ENCODE measurements around the gene BCAR3. TPM values are rescaled to one million over a fixed set of nuclear protein-coding genes. Genes with fewer than 3 reads are reported as not detected.
"Not testable (repeated sequence)": the region's sequence is repeated elsewhere in the genome, so short reads cannot be mapped to it uniquely, and the experiment has no call there.

BCAR3 gene
- polyA plus RNA-seq, 1 donor = 14.1 TPM

GRCh38 chr1:93668951-93669350, 12.7 kb downstream of the BCAR3 start:
- no peak for DNase-seq (ENCODE audit: low read depth)

- DNase-seq (ENCODE audit: low read depth) = no peak
Observed at GRCh38 chr1:93668121-93668520, 13.5 kb downstream of the BCAR3 start.

GRCh38 chr1:93667642-93668041, 14.0 kb downstream of the BCAR3 start:
- no peak for DNase-seq (ENCODE audit: low read depth)

- no peak for DNase-seq (ENCODE audit: low read depth)
Observed at GRCh38 chr1:93666613-93667384, 14.8 kb downstream of the BCAR3 start.

- no peak for DNase-seq (ENCODE audit: low read depth)
Observed at GRCh38 chr1:93665015-93665414, 16.6 kb downstream of the BCAR3 start.

- no peak for DNase-seq (ENCODE audit: low read depth)
Observed at GRCh38 chr1:93663208-93663614, 18.4 kb downstream of the BCAR3 start.

- no peak for DNase-seq (ENCODE audit: low read depth)
Observed at GRCh38 chr1:93662481-93663207, 19.0 kb downstream of the BCAR3 start.

GRCh38 chr1:93661829-93662474, 19.7 kb downstream of the BCAR3 start:
- DNase-seq (ENCODE audit: low read depth) = no peak

GRCh38 chr1:93661341-93661740, 20.3 kb downstream of the BCAR3 start:
- not testable (repeated sequence) for DNase-seq (ENCODE audit: low read depth)

- DNase-seq (ENCODE audit: low read depth) = no peak
Observed at GRCh38 chr1:93659822-93660503, 21.7 kb downstream of the BCAR3 start.

- no peak for DNase-seq (ENCODE audit: low read depth)
Observed at GRCh38 chr1:93658188-93658587, 23.4 kb downstream of the BCAR3 start.

- DNase-seq (ENCODE audit: low read depth) = no peak
Observed at GRCh38 chr1:93656491-93656890, 25.1 kb downstream of the BCAR3 start.

- DNase-seq (ENCODE audit: low read depth) = no peak
Observed at GRCh38 chr1:93653656-93654055, 28.0 kb downstream of the BCAR3 start.

- no peak for DNase-seq (ENCODE audit: low read depth)
Observed at GRCh38 chr1:93652323-93652949, 29.2 kb downstream of the BCAR3 start.

- no peak for DNase-seq (ENCODE audit: low read depth)
Observed at GRCh38 chr1:93651695-93652094, 29.9 kb downstream of the BCAR3 start.

- DNase-seq (ENCODE audit: low read depth) = not testable (repeated sequence)
Observed at GRCh38 chr1:93650159-93650558, 31.5 kb downstream of the BCAR3 start.

GRCh38 chr1:93649231-93649630, 32.4 kb downstream of the BCAR3 start:
- no peak for DNase-seq (ENCODE audit: low read depth)

- no peak for DNase-seq (ENCODE audit: low read depth)
Observed at GRCh38 chr1:93648656-93649055, 33.0 kb downstream of the BCAR3 start.

- DNase-seq (ENCODE audit: low read depth) = no peak
Observed at GRCh38 chr1:93641527-93641926, 40.1 kb downstream of the BCAR3 start.

GRCh38 chr1:93640656-93641440, 40.8 kb downstream of the BCAR3 start:
- no peak for DNase-seq (ENCODE audit: low read depth)

- DNase-seq (ENCODE audit: low read depth) = no peak
Observed at GRCh38 chr1:93638981-93639380, 42.7 kb downstream of the BCAR3 start.
